Measurements from ENCODE around the gene TTC28. TPM values are rescaled to one million over a fixed set of nuclear protein-coding genes. Genes with fewer than 3 reads are reported as not detected.
A peak's percentile ranks its signal among the peaks of the same experiment; 100 is the strongest.

The TTC28 gene
- polyA plus RNA-seq, 6 donors from 2014 or later = 2.2 to 5.0 (median 2.9) TPM

DNA sequence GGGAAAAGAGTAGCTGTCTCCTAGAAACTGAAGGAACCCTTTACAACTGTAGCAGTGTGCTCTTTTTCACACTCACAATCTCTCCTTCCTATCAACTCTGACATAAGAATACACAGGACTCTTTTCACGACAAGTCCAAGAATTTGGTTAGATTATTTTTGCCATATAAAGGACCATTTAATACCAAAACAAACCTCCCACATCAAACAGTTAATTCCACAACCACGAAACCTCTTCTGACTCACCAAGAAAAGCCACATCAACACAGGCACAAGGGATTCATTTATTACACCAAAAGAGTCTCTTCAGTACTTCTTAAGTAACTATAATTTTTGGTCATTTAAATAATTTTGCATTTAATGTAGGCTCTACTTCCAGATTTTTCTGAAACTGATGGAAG, 538.0 kb downstream of the TTC28 start:
- H3K36me3 Mint-ChIP-seq = no peaks in the 10 kb centered on the region
- no peak for DNase-seq
- H3K4me1 Mint-ChIP-seq = no peaks in the 10 kb centered on the region
- peaks cover 0 to 3% (median 0%) of the 10 kb centered on the region in 7 donors for H3K9me3 Mint-ChIP-seq
- H3K27me3 Mint-ChIP-seq = peaks cover 0 to 10% (median 0%) of the 10 kb centered on the region in 3 donors
- no peak overlapping the region for H3K27ac Mint-ChIP-seq
- H3K4me3 Mint-ChIP-seq = no peak overlapping the region
- no peak for ATAC-seq (ENCODE audit: low read depth in 2 of 2)

DNA sequence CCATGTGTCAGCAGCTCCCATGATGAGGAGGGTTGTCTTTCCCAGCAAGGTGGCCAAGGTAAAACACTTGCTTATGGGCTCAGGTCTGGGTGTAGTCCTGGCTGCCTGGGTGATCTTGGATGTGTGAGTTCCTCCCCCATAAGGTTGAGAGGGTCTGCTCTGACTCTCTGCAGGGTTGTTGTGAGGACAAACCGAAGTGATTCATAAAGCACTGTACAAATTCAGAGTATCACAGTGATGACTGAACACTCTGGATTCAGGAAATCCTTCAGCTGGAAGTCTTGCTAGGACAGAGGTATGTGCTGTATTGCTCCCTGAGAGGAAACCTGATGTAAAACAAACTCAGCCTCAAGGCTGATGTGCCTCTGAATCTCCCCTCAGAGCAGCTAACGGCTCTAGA, 539.7 kb downstream of the TTC28 start:
- peaks cover 0 to 10% (median 0%) of the 10 kb centered on the region in 3 donors for H3K27me3 Mint-ChIP-seq
- no peak overlapping the region for H3K27ac Mint-ChIP-seq
- no peak overlapping the region for H3K4me3 Mint-ChIP-seq
- ATAC-seq (ENCODE audit: low read depth in 2 of 2) = no peak
- H3K36me3 Mint-ChIP-seq = no peaks in the 10 kb centered on the region
- no peak for DNase-seq
- peaks cover 0 to 3% (median 0%) of the 10 kb centered on the region in 7 donors for H3K9me3 Mint-ChIP-seq
- no peaks in the 10 kb centered on the region for H3K4me1 Mint-ChIP-seq

- ATAC-seq (ENCODE audit: low read depth in 2 of 2) = no peak
- no peaks in the 10 kb centered on the region for H3K36me3 Mint-ChIP-seq
- no peak overlapping the region for H3K4me3 Mint-ChIP-seq
- DNase-seq = no peak
- no peak overlapping the region for H3K27ac Mint-ChIP-seq
- H3K9me3 Mint-ChIP-seq = peaks cover 0 to 3% (median 0%) of the 10 kb centered on the region in 7 donors
- no peaks in the 10 kb centered on the region for H3K4me1 Mint-ChIP-seq
- H3K27me3 Mint-ChIP-seq = peaks cover 0 to 10% (median 0%) of the 10 kb centered on the region in 3 donors
These were observed 540.1 kb downstream of the TTC28 start for GRCh38 chr22:28139516-28139915.

- Mint-ChIP-seq H3K4me1 (no peaks in the 10 kb centered on the region), H3K4me3 (no peak overlapping the region), H3K36me3 (no peaks in the 10 kb centered on the region), H3K27ac (no peak overlapping the region), H3K9me3 (peaks cover 0 to 3% (median 0%) of the 10 kb centered on the region in 7 donors), H3K27me3 (peaks cover 0 to 4% (median 3%) of the 10 kb centered on the region in 3 donors)
- DNase-seq (no peak), ATAC-seq (ENCODE audit: low read depth in 2 of 2) (no peak)
These were observed 542.6 kb downstream of the TTC28 start for GRCh38 chr22:28137036-28137435.

DNA sequence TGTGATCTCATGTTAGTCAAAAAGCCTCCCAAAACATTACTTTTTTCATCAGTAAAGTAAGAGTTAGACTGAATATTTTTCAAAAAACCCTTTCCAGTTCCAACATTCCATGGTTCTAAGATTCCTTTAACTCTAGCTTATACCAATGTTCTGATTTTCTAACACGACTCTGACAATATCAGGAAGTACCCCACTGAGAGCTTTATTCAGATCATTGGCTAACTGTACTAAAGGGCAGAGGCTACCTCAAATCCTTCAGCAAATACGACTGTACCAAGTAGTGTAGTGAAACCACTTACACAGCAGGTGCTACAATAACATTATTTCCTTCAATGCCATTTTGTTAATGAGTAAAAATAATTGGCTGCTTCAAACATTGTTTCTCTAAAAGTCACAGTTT, 547.2 kb downstream of the TTC28 start:
- DNase-seq (no peak), ATAC-seq (ENCODE audit: low read depth in 2 of 2) (no peak)
- no peak overlapping the region for H3K27ac Mint-ChIP-seq
- H3K9me3 Mint-ChIP-seq = peaks cover 0 to 3% (median 0%) of the 10 kb centered on the region in 7 donors
- H3K4me1 Mint-ChIP-seq = no peaks in the 10 kb centered on the region
- peaks cover 0 to 4% (median 3%) of the 10 kb centered on the region in 3 donors for H3K27me3 Mint-ChIP-seq
- no peaks in the 10 kb centered on the region for H3K36me3 Mint-ChIP-seq
- no peak overlapping the region for H3K4me3 Mint-ChIP-seq

GRCh38 chr22:28129319-28129962, 550.2 kb downstream of the TTC28 start:
- DNase-seq (no peak), ATAC-seq (ENCODE audit: low read depth in 2 of 2) (no peak)
- Mint-ChIP-seq H3K4me3 (no peak overlapping the region), H3K9me3 (no peaks in the 10 kb centered on the region), H3K4me1 (no peaks in the 10 kb centered on the region), H3K36me3 (no peaks in the 10 kb centered on the region), H3K27ac (no peak overlapping the region), H3K27me3 (peaks cover 0 to 7% (median 3%) of the 10 kb centered on the region in 3 donors)

- Mint-ChIP-seq H3K9me3 (peaks cover 0 to 3% (median 0%) of the 10 kb centered on the region in 7 donors), H3K27ac (no peak overlapping the region), H3K27me3 (peaks cover 3 to 12% (median 6%) of the 10 kb centered on the region in 3 donors), H3K4me3 (no peak overlapping the region), H3K4me1 (no peaks in the 10 kb centered on the region), H3K36me3 (no peaks in the 10 kb centered on the region)
- DNase-seq (no peak), ATAC-seq (ENCODE audit: low read depth in 2 of 2) (no peak)
These were observed 550.8 kb downstream of the TTC28 start for GRCh38 chr22:28128827-28129226.

- DNase-seq = no peak
- Mint-ChIP-seq H3K27ac (no peak overlapping the region), H3K27me3 (peaks cover 0 to 14% (median 14%) of the 10 kb centered on the region in 3 donors), H3K4me1 (no peaks in the 10 kb centered on the region), H3K9me3 (peaks cover 0 to 3% (median 0%) of the 10 kb centered on the region in 7 donors), H3K36me3 (no peaks in the 10 kb centered on the region), H3K4me3 (peak overlapping the region in 1 of 8 donors; percentile 22)
- ATAC-seq (ENCODE audit: low read depth in 2 of 2) = no peak
These were observed 553.8 kb downstream of the TTC28 start for GRCh38 chr22:28125799-28126198.

DNA sequence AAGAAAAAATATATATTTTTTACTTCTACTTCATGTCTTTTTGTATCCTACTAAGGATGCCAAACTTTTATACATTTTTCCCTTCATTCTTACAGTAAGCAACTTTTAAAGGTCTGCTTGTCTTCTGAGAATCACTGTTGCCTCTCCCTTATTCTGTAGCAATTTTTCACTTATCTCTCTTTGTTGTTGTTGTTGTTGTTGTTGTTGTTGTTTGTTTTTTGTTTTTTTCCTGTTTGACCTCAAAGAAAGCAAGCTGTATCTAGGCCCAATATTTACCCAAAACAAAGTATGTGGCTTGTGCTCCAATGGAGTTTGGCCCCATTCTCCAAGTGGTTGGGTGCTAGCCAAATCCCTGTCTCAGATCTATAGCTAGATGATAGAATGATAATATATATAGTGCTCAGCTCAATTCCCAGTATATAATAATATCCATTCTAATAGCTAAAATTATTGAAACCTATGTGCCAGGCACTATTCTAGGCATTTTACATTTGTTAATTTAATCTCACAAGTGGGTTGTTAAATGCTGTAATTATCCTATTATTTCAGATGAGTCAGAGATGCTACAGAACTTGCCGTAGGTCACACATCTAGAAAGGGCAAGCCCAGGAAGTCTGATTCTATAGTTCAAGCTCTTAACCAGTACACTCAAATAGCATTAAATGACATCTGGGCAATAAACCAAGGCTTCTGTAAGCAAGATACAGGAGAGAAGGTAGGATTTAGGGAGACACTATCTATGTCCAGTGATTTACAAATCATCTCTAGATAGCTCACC, 555.5 kb downstream of the TTC28 start:
- Mint-ChIP-seq H3K36me3 (no peaks in the 10 kb centered on the region), H3K27ac (no peak overlapping the region), H3K4me3 (no peak overlapping the region)

DNA sequence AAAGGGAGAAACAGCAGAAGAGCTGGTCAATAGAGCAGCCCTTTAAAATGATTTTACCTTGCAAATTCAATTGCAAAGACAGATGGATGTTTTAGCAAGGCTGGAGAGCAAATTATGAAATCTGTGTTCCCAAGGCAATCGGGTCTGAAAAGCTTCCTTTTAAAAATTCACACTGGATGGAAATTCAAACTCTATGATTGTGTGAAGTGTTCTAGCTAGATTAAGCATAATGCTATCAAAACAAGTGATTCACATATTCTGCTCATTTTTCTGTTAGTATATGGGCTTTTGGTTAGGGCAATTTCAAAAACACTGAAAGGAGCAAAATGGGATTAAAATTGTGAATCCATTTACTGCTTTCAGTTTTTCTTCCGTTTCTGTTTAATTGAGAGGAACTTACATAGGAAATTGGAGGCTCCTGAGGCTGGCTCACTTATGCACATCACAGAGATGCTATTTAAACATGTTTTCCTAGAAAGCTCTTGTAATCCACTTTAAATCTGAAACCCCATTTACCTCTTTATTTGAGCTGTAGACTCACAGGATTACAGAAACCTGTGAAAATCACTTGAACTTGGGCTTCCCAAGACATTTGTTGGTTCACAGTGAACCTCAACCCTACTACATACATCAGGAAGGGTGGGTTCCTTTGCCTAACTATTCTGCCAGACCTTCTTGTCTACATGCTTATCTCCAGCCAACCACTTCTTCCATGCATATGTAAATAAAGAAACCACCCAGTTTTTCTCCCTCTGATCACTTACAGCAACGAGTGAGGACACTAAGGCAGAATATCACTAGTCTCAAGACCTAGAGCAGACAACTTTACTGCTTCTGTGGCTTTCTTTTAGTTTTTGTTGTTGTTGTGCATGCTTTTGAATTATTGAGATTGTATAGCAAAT, 558.7 kb downstream of the TTC28 start:
- H3K4me1 Mint-ChIP-seq = no peaks in the 10 kb centered on the region
- peaks cover 0 to 3% (median 0%) of the 10 kb centered on the region in 7 donors for H3K9me3 Mint-ChIP-seq
- ATAC-seq (ENCODE audit: low read depth in 2 of 2) (no peak), DNase-seq (no peak)
- no peaks in the 10 kb centered on the region for H3K36me3 Mint-ChIP-seq
- peaks cover 0 to 14% (median 10%) of the 10 kb centered on the region in 3 donors for H3K27me3 Mint-ChIP-seq
- H3K4me3 Mint-ChIP-seq = no peak overlapping the region
- no peak overlapping the region for H3K27ac Mint-ChIP-seq

More for the DNA sequence above, 555.5 kb downstream of the TTC28 start:
- Mint-ChIP-seq H3K27me3 (peaks cover 0 to 14% (median 13%) of the 10 kb centered on the region in 3 donors), H3K4me1 (no peaks in the 10 kb centered on the region), H3K9me3 (peaks cover 0 to 3% (median 0%) of the 10 kb centered on the region in 7 donors)
- no peak for ATAC-seq (ENCODE audit: low read depth in 2 of 2)
- no peak for DNase-seq

DNA sequence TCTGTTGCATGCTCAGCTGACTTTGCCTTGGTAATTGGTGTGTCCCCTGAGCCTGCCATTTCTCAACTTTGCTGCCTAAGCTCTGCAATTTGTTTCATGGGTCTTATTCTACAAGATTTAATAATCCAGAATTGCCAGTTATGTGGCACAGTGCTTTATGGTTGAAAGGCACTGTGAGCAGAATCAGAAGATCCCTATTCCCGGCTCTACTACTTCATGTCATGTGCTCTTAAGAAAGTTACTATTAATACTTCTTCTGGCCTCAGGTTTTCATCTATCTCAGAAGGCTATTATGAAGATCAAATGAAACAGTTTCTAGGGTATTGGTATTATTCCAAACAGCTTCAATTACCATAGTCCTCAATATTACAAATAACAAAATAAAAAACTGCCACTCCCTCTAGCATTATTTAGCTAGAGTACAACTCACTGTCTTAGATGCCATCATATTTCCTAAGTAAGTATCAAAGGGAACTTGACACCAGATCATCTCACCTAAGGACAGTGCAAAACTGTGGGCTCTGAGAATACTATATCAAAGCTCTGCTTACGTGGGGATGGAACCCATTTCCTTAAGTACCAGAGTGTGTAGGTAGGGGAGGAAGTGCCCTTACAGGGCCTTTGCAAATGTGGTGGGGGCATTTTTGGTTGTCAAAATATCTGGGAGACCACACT, 560.5 kb downstream of the TTC28 start:
- Mint-ChIP-seq H3K27ac (no peak overlapping the region), H3K9me3 (peaks cover 0 to 2% (median 0%) of the 10 kb centered on the region in 7 donors), H3K27me3 (peaks cover 0 to 11% (median 4%) of the 10 kb centered on the region in 3 donors), H3K36me3 (no peaks in the 10 kb centered on the region), H3K4me3 (no peak overlapping the region), H3K4me1 (no peaks in the 10 kb centered on the region)
- ATAC-seq (ENCODE audit: low read depth in 2 of 2) (no peak), DNase-seq (no peak)

DNA sequence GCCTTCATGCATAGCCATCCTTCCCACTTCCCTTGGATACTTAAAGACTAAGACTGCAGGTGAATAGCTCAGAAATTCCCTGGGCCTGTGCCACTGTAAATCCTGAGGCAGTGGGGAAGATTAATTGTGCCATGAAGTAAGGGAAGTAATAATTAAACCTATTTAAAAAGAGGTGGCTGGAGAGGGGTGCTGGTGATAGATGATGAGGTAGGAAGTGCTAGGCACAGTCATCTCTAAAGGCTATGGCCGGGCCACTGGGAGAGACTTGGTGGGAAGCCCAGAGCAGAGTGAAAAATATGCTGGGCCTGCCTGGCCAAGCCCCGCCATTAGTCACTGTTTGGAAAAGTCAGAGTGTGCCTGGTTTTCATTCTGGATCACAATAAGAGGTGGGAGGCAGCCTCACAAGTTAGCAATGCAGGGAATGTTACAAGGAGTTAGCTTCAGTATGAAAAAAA, 563.4 kb downstream of the TTC28 start:
- ATAC-seq (ENCODE audit: low read depth in 2 of 2) (no peak), DNase-seq (no peak)
- Mint-ChIP-seq H3K4me3 (peak overlapping the region in 1 of 8 donors; percentile 59), H3K27ac (peak overlapping the region in 1 of 6 donors; percentile 17), H3K27me3 (no peaks in the 10 kb centered on the region), H3K4me1 (no peaks in the 10 kb centered on the region), H3K9me3 (no peaks in the 10 kb centered on the region), H3K36me3 (no peaks in the 10 kb centered on the region)

- Mint-ChIP-seq H3K4me1 (no peaks in the 10 kb centered on the region), H3K9me3 (no peaks in the 10 kb centered on the region), H3K36me3 (no peaks in the 10 kb centered on the region), H3K27me3 (no peaks in the 10 kb centered on the region), H3K4me3 (no peak overlapping the region), H3K27ac (peak overlapping the region in 1 of 6 donors; percentile 22)
- no peak for ATAC-seq (ENCODE audit: low read depth in 2 of 2)
- no peak for DNase-seq
These were observed 564.2 kb downstream of the TTC28 start for GRCh38 chr22:28115426-28115825.
